GM12878 (cell line): Measurements from ENCODE around the gene RNF13.

Experiments
- ATF3 ChIP-seq: IDR thresholded peaks from 2 replicates; pipeline ENCODE4 v1.6.1; 2011; ENCODE audit warnings: low read depth, mild to moderate bottlenecking, low read length, moderate library complexity, borderline replicate concordance; ENCODE audit errors: extremely low read depth
- BCLAF1 ChIP-seq: fragments of 450-650 bp; IDR thresholded peaks from 2 replicates; pipeline ENCODE4 v1.6.1; 2017; ENCODE audit warnings: antibody characterized with exemption, mild to moderate bottlenecking, moderate library complexity
- CREB1 ChIP-seq: IDR thresholded peaks from 2 replicates; pipeline ENCODE4 v1.6.1; 2012; ENCODE audit warnings: low read depth, mild to moderate bottlenecking, inconsistent platforms
- CTCF ChIP-seq, 3 experiments: IDR thresholded peaks in 2 of 3; conservative IDR thresholded peaks in 1 of 3; 2 replicates each; pipeline ENCODE4 v1.5.1; 2011; ENCODE audit warnings: low read depth in 3 of 3, low read length in 3 of 3, mild to moderate bottlenecking in 3 of 3, control low read depth in 2 of 3, moderate library complexity in 2 of 3, inconsistent platforms in 1 of 3, mixed read lengths in 1 of 3; ENCODE audit not compliant: control insufficient read depth in 2 of 3, insufficient read depth in 1 of 3; ENCODE audit errors: extremely low read depth in 1 of 3
- ELK1 ChIP-seq: IDR thresholded peaks from 2 replicates; pipeline ENCODE4 v1.6.1; 2012; ENCODE audit warnings: low read depth, low read length, improper control_type of control experiment
- EZH2 ChIP-seq: IDR thresholded peaks from 2 replicates; pipeline ENCODE4 v1.6.1; 2012; ENCODE audit warnings: low read depth, mild to moderate bottlenecking, control low read depth, inconsistent platforms, low read length, borderline replicate concordance; ENCODE audit not compliant: control insufficient read depth
- HDAC6 ChIP-seq: fragments of 200-600 bp; sonication (generic); IDR thresholded peaks from one replicate; pipeline ENCODE4 v1.8.0; 2017; ENCODE audit warnings: antibody characterized with exemption; ENCODE audit not compliant: unreplicated experiment
- IRF4 ChIP-seq: IDR thresholded peaks from 2 replicates; pipeline ENCODE4 v1.6.1; 2011; ENCODE audit warnings: low read depth, low read length
- POLR2AphosphoS5 ChIP-seq: IDR thresholded peaks from 2 replicates; pipeline ENCODE4 v1.6.1; 2011; ENCODE audit warnings: mild to moderate bottlenecking, low read length, inconsistent platforms
- RBBP5 ChIP-seq: fragments of 200-600 bp; sonication (generic); conservative IDR thresholded peaks from 2 replicates; pipeline ENCODE4 v1.6.1; 2016
- RELA ChIP-seq: fragments of 450-650 bp; IDR thresholded peaks from 2 replicates; pipeline ENCODE4 v1.8.0; 2014; ENCODE audit warnings: borderline replicate concordance; ENCODE audit not compliant: partially characterized antibody
- REST ChIP-seq: IDR thresholded peaks from 2 replicates; pipeline ENCODE4 v1.6.1; 2012; ENCODE audit warnings: mild to moderate bottlenecking, low read depth, low read length
- YY1 ChIP-seq: IDR thresholded peaks from 2 replicates; pipeline ENCODE4 v1.6.1; 2011; ENCODE audit warnings: low read depth, mild to moderate bottlenecking, low read length

GRCh38 chr3:149999421-149999820 is 186.4 kb downstream of the RNF13 start:
- TF ChIP-seq CTCF (IDR thresholded peaks at IDR 0.05 in 2 of 3, conservative IDR thresholded peaks at IDR 0.05 in 1 of 3; ENCODE audit: control insufficient read depth in 2 of 3, extremely low read depth in 1 of 3, insufficient read depth in 1 of 3, low read depth in 3 of 3, low read length in 3 of 3) (no peak), ELK1 (no peak), POLR2AphosphoS5 (no peak), CREB1 (no peak), YY1 (no peak), EZH2 (no peak), BCLAF1 (no peak), HDAC6 (no peak), RBBP5 (no peak), ATF3 (no peak), RELA (no peak), REST (no peak), IRF4 (no peak)
